Measurements from ENCODE around the gene NDUFA13. TPM values are rescaled to one million over a fixed set of nuclear protein-coding genes. Genes with fewer than 3 reads are reported as not detected.

The NDUFA13 gene
- total RNA-seq, 1 experiment from 2014 or later, result 339 TPM

GRCh38 chr19:19475849-19476828 is 39.9 kb upstream of the NDUFA13 start:
- Histone ChIP-seq H3K79me2 (ENCODE audit: insufficient read depth, low read length) (peaks cover 100% of the 10 kb centered on the region), H3K27ac (ENCODE audit: low read depth, low read length) (no peak overlapping the region), H3K4me3 (replicated peaks in 1 of 2; ENCODE audit: low read depth in 1 of 2, low read length in 2 of 2) (no peak overlapping the region), H3K36me3 (ENCODE audit: control insufficient read depth in 1 of 2, insufficient read depth in 2 of 2, low read length in 2 of 2) (peaks cover 0 to 9% of the 10 kb centered on the region in 2 experiments; a peak in 3 of 4 replicates), H3K9me2 (ENCODE audit: insufficient read depth) (no peaks in the 10 kb centered on the region), H3K9me3 (ENCODE audit: control insufficient read depth in 1 of 2, insufficient read depth in 1 of 2, low read depth in 1 of 2, low read length in 2 of 2) (no peaks in the 10 kb centered on the region), H3K27me3 (ENCODE audit: insufficient read depth, low read length) (no peaks in the 10 kb centered on the region), H3K9ac (ENCODE audit: low read length) (no peak overlapping the region), H4K20me1 (ENCODE audit: insufficient read depth) (peaks cover 10% of the 10 kb centered on the region; the same call in 1 of the 2 replicates), H3K4me1 (ENCODE audit: control insufficient read depth in 1 of 2, insufficient read depth in 2 of 2, low read length in 2 of 2) (peaks cover 0 to 6% of the 10 kb centered on the region in 2 experiments; a peak in 3 of 4 replicates), H2AFZ (ENCODE audit: low read depth, low read length, poor library complexity, severe bottlenecking) (no peak overlapping the region), H3K4me2 (ENCODE audit: low read length) (no peak overlapping the region)
- RAD21 ChIA-PET (ENCODE audit: low non-redundant PET in 1 of 2, low total read pairs in 2 of 2, uncharacterized antibody in 2 of 2, unreplicated experiment in 2 of 2), result no interaction called here
- ATAC-seq (peak; percentile 68), DNase-seq (ENCODE audit: low read depth, low spot score) (no peak)
- TF ChIP-seq ZNF274 (IDR thresholded peaks at IDR 0.05; ENCODE audit: low read depth, low read length), result no peak
- TF ChIP-seq RAD21 (IDR thresholded peaks at IDR 0.05; ENCODE audit: low read depth), result peak; percentile 48
- peak; percentile 14 to 34 (median 32); a peak in 3 of 6 replicates for TF ChIP-seq CTCF (IDR thresholded peaks at IDR 0.05 in 2 of 3, conservative IDR thresholded peaks at IDR 0.05 in 1 of 3; ENCODE audit: borderline replicate concordance in 1 of 3, insufficient read depth in 1 of 3, low read depth in 2 of 3, low read length in 2 of 3)
- no peak for TF ChIP-seq ELF1 (IDR thresholded peaks at IDR 0.05; ENCODE audit: borderline replicate concordance, low read depth)
- no peak for TF ChIP-seq ZBTB33 (IDR thresholded peaks at IDR 0.05; ENCODE audit: extremely low read depth, insufficient replicate concordance, low read length)
- CTCF ChIA-PET, result no interaction called here
- POLR2A ChIA-PET, result no interaction called here
- intact Hi-C loops (cut with micrococcal nuclease), result no loop called here
- no TSS peak for BruUV-seq (replicated peaks)

All from HCT116 (cell line).